Measurements from ENCODE around the gene LRRC56. TPM values are rescaled to one million over a fixed set of nuclear protein-coding genes. Genes with fewer than 3 reads are reported as not detected.

LRRC56 gene
- total and polyA plus RNA-seq, 9 of the 15 experiments (the other 6 are each of a cell fraction or from before 2014, with no cell fraction given): 0.03 to 4.5 (median 1.0) TPM; not detected in 1

DNA sequence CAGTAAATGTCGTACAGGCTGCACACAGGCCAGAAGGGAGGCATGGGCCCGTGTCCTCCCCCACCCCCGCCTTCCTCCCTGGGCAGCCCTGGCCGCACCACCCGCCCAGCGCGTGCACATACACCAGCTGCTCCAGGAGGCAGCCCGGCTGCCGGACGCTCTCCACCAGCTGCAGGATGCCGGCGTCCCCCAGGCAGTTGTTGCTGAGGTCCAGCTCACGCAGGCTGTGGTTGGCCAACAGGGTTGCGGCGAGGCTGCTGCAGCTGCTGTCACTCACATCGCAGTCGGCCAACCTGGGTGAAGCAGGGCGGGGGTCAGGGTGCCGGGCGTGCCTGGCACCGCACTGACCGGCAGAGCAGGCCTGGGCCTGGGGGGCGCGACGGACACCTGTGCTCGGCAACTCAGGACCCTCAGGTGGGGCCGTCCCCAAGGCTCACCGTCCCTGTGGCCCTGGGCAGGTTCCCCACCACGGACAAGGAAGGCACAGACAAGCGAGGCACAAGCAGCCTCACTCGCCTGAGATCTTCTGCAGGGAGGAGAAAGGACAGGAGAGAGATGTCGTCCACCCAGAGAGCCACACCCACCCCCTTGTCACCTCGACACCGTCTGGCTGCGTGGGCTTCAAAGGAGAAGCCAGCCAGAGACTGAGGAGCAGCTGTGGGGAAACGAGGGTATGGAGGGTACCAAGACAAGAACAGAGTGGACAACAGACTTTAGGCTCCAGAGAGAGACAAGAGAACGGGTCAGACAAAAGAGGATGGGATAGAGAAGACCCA, 42.4 kb upstream of the LRRC56 start (continued):
- no peak for TF ChIP-seq ZNF699 (CRISPR knock-in tag; IDR thresholded peaks at IDR 0.05; ENCODE audit: insufficient replicate concordance)

DNA sequence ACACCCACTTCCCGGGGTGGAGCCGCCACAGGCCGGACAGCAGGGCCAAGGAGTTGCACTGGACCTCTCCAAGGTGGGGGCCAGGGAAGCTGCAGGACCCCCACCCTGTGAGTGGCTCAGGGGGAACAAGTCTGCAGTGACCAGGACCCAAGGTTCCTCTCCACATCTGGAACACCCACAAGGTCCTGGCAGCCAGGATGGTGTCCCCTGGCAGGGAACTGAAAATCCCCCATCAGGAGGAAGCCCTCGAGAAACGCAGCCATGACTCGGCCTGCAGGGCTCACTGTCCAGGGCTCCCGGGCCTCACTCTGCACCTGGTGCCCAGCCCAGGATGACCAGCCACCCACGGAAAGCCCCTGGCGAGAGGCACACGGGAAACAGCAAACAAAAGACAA, 41.8 kb upstream of the LRRC56 start:
- ChIA-PET POLR2A (no interaction called here), CTCF (ENCODE audit: low intra/inter-chr PET ratio) (no interaction called here)
- H3K79me2 ChIP-seq (ENCODE audit: control insufficient read depth, insufficient read depth, low read length): peaks cover 5% of the 10 kb centered on the region; the same call in 2 of the 3 replicates
- H2AFZ ChIP-seq (ENCODE audit: low read depth, low read length): no peak overlapping the region
- intact Hi-C loops (cut with micrococcal nuclease): no loop called here
- WGBS (ENCODE audit: insufficient coverage, low coverage, missing lambda C conversion rate): 90% methylated on average over 10 of the region's 10 CpGs
- H4K20me1 ChIP-seq (replicated peaks; ENCODE audit: control insufficient read depth, insufficient read depth, low read length): no peaks in the 10 kb centered on the region
- H3K9me3 ChIP-seq (replicated peaks; ENCODE audit: control insufficient read depth, insufficient read depth, low read depth, low read length): peaks cover 4% of the 10 kb centered on the region
- in situ Hi-C loops (cut with MboI): no loop called here
- DNase-seq (ENCODE audit: extremely low read depth in 1 of 4, low spot score in 3 of 4) (no peak), FAIRE-seq (no peak), ATAC-seq (no peak)
- H3K4me3 ChIP-seq: no peak overlapping the region
- BruUV-seq (replicated peaks): no TSS peak
- no peaks in the 10 kb centered on the region for H3K27me3 ChIP-seq (ENCODE audit: control insufficient read depth in 2 of 2, insufficient read depth in 2 of 2, low read length in 2 of 2)
- no peak overlapping the region for H3K27ac ChIP-seq (ENCODE audit: extremely low read depth, low read depth, low read length)
- H3K4me1 ChIP-seq (replicated peaks in 1 of 2; ENCODE audit: control insufficient read depth in 2 of 2, insufficient read depth in 2 of 2, low read length in 2 of 2): peaks cover 0 to 53% of the 10 kb centered on the region in 2 experiments; a peak in 2 of 5 replicates
- H3K36me3 ChIP-seq (ENCODE audit: control insufficient read depth, insufficient read depth, low read length): peaks cover 89% of the 10 kb centered on the region
- no peak overlapping the region for H3K4me2 ChIP-seq (ENCODE audit: insufficient read depth, low read length)
- peak overlapping the region in 1 of 2 experiments; percentile 45; a peak in 2 of 4 replicates for H3K9ac ChIP-seq (ENCODE audit: insufficient read depth in 1 of 2, low read depth in 2 of 2, low read length in 2 of 2)
- peaks cover 3% of the 10 kb centered on the region for H3K9me1 ChIP-seq (ENCODE audit: control insufficient read depth, insufficient read depth, low read length)
- TF ChIP-seq, protein P1, sequence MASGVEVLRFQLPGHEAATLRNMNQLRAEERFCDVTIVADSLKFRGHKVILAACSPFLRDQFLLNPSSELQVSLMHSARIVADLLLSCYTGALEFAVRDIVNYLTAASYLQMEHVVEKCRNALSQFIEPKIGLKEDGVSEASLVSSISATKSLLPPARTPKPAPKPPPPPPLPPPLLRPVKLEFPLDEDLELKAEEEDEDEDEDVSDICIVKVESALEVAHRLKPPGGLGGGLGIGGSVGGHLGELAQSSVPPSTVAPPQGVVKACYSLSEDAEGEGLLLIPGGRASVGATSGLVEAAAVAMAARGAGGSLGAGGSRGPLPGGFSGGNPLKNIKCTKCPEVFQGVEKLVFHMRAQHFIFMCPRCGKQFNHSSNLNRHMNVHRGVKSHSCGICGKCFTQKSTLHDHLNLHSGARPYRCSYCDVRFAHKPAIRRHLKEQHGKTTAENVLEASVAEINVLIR (CRISPR knock-in tag; IDR thresholded peaks at IDR 0.05): no peak
- TF ChIP-seq, protein P2, sequence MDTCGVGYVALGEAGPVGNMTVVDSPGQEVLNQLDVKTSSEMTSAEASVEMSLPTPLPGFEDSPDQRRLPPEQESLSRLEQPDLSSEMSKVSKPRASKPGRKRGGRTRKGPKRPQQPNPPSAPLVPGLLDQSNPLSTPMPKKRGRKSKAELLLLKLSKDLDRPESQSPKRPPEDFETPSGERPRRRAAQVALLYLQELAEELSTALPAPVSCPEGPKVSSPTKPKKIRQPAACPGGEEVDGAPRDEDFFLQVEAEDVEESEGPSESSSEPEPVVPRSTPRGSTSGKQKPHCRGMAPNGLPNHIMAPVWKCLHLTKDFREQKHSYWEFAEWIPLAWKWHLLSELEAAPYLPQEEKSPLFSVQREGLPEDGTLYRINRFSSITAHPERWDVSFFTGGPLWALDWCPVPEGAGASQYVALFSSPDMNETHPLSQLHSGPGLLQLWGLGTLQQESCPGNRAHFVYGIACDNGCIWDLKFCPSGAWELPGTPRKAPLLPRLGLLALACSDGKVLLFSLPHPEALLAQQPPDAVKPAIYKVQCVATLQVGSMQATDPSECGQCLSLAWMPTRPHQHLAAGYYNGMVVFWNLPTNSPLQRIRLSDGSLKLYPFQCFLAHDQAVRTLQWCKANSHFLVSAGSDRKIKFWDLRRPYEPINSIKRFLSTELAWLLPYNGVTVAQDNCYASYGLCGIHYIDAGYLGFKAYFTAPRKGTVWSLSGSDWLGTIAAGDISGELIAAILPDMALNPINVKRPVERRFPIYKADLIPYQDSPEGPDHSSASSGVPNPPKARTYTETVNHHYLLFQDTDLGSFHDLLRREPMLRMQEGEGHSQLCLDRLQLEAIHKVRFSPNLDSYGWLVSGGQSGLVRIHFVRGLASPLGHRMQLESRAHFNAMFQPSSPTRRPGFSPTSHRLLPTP (IDR thresholded peaks at IDR 0.05; ENCODE audit: borderline replicate concordance, extremely low read depth, insufficient read length): no peak
- TF ChIP-seq PTBP1 (IDR thresholded peaks at IDR 0.05; ENCODE audit: low read depth, low read length) (no peak), ZFX (CRISPR knock-in tag; IDR thresholded peaks at IDR 0.05) (0 out of 2 replicates have a peak, but pooled peaks have one; percentile 14), ZNF699 (CRISPR knock-in tag; IDR thresholded peaks at IDR 0.05; ENCODE audit: insufficient replicate concordance) (no peak), ZNF143 (CRISPR knock-in tag; IDR thresholded peaks at IDR 0.05) (no peak), POU5F1 (IDR thresholded peaks at IDR 0.05; ENCODE audit: borderline replicate concordance, low read depth, low read length, partially characterized antibody) (no peak), BRF1 (IDR thresholded peaks at IDR 0.05; ENCODE audit: borderline replicate concordance, extremely low read depth, insufficient read length) (no peak)
